ENCODE results near the gene PTPN6.

The PTPN6 gene

DNA sequence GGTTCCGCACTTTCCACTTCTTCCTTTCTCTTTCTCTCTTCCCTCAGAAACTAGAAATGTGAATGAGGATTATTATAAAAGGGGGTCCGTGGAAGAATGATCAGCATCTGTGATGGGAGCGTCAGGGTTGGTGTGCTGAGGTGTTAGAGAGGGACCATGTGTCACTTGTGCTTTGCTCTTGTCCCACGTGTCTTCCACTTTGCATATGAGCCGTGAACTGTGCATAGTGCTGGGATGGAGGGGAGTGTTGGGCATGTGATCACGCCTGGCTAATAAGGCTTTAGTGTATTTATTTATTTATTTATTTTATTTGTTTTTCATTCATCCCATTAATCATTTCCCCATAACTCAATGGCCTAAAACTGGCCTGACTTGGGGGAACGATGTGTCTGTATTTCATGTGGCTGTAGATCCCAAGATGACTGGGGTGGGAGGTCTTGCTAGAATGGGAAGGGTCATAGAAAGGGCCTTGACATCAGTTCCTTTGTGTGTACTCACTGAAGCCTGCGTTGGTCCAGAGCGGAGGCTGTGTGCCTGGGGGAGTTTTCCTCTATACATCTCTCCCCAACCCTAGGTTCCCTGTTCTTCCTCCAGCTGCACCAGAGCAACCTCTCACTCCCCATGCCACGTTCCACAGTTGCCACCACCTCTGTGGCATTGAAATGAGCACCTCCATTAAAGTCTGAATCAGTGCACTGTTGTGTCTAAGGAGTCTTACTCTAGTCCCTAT is 28.0 kb upstream of the PTPN6 start:
- no peak for DNase-seq

DNA sequence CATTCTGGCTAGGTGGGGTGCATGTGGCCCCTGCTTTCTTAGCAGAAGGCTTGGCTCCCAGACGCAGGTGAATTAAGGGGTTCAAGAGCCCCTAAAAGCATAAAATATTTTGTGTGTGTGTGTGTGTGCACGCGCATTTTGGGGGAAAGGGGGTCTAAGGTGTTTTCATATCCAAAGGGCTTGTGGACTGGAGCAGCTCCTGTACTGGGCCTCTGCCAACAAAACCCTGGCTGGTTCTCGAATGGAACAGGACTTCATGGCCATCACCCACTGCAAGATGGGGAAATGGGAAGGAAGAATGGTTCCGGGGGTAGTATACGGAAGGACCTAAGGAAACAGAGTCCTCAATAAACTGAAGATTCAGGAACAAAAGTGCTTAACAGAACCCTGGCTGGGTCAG is 27.3 kb upstream of the PTPN6 start:
- no peak for DNase-seq

DNA sequence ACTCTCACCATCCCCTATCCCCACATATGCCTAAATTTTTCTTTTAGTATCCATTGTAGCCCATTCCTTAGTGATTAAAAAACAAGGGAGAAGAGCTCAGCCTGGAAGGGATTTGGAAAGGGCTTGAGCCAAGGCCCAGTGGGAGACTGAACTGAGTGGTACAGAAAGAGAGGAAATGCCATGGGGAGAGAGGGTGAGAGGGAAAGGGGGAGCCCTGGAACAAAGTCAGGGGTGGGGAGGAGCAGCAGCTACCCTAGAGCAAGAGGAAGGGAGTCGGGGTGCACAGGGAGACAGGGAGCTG is 26.0 kb upstream of the PTPN6 start:
- no peak for DNase-seq

DNA sequence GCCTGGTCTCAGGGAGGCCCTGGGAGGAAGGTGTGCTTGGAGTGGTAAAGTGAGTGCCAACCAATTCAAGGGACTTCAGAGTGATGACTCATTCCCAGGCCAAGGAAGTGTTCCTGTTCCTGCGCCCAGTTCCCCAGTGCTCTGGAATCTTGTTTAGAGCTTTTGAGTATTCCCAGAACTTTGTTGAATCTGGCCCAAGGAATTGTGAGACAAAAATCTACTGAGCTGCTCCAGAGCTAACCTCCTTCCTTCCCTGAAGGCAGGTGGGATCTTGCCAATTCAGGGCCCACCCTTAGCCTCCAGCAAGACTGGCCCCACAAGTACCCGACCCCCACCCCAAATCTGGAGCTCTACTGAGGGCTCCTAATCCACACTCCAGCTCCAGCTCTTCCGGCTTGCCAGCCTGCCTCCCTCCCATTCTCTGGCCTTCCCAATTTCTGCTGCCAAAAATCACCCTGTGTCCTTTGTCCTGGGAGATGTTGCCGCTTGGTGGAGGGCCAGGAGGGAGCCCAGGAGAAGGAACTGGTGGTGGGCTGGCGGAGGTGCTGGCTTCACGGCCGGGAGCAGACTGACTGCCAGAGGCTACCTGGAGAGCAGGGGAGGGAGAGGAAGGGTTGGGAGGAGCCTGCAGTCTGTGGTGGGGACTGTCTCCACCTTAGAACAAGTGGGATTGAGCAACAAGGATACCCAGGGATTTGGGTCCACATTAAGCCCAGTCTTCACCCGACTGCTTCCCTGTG is 25.4 kb upstream of the PTPN6 start:
- peak; percentile 91 for DNase-seq

DNA sequence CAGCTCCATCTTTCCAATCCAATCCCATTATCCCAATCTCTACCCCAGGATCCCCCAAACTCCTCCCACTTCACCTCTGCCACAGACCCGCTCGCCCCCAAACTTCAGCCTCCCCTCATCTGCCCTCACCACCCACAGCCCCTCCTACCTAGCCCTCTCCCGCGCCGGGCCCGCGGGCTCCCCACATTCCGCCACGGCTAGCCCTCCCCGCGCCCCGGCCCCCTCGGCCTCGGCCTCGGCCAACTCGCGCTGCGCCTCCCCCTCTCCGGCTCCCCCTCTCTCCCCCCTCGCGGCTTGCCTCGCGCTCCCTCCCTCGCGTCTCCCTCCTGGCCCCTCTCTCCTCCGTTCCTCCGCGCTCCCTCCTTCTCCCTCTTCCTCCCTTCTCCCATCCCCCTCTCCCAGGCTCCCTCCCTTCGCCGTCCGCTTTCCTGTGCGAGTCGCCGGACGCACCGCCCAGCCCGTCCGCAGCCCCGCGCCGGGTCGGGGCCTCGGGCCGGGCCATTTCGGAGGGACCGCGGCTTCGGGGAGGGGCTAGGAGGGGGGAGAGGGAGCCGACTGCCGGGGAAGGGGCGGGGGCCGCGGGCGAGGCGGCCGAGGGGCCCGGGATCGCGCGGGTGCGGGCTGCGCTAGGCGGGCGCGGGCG is 23.7 kb upstream of the PTPN6 start, which contains the start of gene ATN1:
TSS of gene ATN1 (plus strand) at position 581 of the 643 bp plus-strand sequence. CDS start 6,043 bp downstream, outside the sequence.
- peak; percentile 85 for DNase-seq

DNA sequence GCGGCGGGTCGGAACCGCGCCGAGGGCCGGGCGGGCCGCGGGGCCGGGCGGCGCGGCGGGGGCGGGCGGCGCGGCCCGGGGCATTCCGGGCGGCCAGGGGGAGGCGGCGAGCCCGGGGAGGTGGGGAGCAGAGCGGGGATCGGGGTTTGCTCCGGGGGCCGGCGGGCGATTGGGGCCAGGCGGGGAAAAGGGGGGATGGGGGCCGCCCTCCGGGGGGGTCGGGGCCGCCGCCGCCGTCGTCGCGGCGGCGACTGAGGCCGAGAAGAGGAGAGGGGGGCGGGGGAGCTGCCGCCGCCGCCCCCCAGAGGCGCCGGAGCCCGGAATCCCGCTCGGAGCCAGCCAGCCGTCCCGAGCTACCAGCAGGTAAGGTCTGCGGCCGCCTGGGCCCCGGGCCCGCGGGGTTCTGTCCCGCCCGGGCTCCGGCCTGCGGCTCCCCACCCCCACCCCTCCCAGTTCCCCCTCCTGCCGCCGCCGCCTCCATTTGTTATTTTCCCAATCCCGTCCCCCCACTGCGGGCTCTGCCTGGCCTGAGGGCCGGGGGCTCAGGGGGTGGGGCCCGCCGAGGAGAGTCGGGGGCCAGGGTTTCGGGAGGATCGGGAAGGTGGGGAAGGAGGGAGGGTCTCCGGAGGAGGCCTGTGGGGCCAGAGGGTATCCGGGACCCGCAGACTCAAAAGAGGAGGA is 23.0 kb upstream of the PTPN6 start:
- DNase-seq: no peak

DNA sequence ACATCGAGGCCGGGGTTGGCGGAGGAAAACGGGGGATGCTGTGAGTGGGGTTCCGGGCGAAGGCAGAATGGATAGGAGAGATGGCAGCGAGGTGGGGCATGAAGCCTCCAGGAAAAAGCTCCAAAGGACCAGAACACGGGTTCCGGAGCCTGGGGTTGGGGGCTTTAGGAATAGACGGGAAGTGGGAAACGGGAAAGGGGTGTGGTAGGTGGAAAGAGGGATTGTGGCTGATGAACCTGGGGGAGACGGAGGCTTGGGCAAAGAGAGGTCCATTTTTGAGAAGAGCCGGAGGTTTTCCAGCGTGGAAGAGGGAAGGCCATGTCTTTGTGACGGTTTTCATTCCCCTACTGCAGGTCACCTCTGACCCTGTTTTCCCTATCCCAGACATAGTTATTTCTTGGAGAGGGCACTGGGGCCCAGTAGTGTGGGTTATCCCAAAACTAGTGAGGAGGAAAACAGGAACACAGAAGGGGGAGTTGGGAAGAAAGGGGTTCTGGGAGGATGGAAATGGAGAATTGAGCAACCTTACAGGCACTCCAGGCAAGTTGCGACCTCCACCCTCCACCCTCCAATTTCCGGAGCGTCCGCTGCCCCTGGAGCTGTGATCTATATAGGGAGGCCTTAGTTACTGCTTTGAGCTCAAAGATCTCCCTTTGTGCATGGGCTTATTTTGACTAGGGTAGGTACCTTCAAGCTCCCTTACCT is 22.3 kb upstream of the PTPN6 start:
- DNase-seq: no peak

DNA sequence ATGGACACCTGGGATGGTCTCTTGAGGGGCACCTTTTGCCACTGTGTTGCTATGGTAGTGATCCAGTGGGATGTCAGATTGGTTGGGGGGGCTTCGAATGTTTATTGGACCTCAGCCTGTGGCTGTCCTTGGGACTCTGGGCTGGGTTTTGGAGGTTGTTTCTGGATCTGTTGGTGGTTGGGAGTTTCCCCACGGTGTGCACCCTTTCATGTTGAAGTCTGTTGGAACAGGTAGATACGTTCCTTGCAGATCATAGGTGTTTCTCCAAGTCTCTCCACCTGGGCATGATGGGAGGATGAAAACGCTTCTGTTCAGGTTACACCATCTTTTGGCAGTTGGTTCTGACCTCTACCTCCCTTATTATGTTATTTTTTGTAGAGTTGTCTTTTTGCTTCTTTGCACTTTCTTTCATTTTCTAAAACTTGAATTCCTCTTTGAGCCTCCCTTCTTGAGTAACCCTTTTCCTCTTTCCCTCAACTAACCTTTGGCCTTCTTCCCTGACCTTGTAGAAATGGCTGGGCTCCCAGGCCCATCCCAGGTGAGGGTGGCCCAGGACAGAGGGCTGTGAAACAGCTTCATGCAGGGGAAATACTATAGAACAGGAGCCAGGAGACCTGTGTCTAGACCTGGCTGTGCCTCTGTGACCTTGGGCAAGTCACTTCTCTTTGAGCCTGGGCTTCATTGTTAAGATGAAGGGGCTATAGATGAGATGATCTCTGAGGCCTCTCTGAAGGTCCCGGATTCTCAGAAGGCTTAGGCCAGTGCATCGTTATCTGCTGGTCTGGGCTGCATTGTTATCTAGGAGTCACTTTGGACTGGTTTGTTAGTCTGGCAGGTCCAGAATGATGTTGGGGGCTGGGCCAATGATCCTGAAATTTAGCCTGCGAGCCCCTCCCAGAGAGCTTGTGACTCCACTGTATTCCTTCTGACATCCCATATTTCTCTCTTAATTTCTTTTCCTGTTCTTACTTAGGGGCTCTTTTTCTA is 21.4 kb upstream of the PTPN6 start:
- DNase-seq: no peak

DNA sequence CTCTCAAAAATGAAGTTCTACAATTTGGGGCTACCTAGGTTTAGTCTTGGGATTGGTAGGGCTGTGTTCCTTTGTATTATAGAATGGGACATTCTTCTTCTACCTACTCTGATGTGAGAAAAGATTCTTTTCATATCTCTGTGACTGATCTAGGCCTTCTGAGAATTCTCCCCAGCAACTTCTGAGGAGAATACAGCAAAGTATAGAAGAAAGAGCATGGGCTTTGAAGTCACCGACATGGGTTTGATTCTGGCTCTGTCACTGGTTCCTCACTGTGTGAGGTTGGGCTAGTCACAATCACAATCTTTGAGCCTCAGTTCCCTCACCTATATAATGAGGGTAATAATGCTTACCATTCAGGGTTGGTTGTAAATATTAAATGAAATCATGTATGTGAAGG is 18.4 kb upstream of the PTPN6 start:
- no peak for DNase-seq

DNA sequence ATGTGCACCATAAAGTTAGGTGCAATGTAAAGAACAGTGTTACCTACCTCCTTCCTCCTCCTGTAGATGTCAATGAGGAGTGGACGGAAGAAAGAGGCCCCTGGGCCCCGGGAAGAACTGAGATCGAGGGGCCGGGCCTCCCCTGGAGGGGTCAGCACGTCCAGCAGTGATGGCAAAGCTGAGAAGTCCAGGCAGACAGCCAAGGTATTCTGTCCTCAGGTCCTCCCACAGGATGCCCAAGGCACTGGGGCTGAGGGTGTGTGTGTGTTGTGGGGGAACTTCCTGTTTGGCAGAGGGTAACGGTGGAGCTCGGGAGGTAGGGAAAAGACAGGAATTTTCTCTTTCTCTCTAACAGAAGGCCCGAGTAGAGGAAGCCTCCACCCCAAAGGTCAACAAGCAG is 17.0 kb upstream of the PTPN6 start:
- no peak for DNase-seq

DNA sequence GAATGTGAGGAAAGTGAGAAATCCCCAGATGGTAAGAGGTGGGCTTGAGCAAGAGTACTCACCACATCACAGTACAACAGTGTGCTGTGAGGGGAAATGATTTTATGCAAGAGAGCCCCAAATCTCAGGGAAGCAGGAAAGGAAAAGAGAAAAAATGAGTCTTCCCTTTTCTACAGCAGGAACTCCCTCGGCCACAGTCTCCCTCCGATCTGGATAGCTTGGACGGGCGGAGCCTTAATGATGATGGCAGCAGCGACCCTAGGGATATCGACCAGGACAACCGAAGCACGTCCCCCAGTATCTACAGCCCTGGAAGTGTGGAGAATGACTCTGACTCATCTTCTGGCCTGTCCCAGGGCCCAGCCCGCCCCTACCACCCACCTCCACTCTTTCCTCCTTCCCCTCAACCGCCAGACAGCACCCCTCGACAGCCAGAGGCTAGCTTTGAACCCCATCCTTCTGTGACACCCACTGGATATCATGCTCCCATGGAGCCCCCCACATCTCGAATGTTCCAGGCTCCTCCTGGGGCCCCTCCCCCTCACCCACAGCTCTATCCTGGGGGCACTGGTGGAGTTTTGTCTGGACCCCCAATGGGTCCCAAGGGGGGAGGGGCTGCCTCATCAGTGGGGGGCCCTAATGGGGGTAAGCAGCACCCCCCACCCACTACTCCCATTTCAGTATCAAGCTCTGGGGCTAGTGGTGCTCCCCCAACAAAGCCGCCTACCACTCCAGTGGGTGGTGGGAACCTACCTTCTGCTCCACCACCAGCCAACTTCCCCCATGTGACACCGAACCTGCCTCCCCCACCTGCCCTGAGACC is 15.6 kb upstream of the PTPN6 start:
- DNase-seq: no peak

DNA sequence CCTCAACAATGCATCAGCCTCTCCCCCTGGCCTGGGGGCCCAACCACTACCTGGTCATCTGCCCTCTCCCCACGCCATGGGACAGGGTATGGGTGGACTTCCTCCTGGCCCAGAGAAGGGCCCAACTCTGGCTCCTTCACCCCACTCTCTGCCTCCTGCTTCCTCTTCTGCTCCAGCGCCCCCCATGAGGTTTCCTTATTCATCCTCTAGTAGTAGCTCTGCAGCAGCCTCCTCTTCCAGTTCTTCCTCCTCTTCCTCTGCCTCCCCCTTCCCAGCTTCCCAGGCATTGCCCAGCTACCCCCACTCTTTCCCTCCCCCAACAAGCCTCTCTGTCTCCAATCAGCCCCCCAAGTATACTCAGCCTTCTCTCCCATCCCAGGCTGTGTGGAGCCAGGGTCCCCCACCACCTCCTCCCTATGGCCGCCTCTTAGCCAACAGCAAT is 14.9 kb upstream of the PTPN6 start:
- no peak for DNase-seq

DNA sequence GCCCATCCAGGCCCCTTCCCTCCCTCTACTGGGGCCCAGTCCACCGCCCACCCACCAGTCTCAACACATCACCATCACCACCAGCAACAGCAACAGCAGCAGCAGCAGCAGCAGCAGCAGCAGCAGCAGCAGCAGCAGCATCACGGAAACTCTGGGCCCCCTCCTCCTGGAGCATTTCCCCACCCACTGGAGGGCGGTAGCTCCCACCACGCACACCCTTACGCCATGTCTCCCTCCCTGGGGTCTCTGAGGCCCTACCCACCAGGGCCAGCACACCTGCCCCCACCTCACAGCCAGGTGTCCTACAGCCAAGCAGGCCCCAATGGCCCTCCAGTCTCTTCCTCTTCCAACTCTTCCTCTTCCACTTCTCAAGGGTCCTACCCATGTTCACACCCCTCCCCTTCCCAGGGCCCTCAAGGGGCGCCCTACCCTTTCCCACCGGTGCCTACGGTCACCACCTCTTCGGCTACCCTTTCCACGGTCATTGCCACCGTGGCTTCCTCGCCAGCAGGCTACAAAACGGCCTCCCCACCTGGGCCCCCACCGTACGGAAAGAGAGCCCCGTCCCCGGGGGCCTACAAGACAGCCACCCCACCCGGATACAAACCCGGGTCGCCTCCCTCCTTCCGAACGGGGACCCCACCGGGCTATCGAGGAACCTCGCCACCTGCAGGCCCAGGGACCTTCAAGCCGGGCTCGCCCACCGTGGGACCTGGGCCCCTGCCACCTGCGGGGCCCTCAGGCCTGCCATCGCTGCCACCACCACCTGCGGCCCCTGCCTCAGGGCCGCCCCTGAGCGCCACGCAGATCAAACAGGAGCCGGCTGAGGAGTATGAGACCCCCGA is 14.3 kb upstream of the PTPN6 start:
- no peak for DNase-seq

DNA sequence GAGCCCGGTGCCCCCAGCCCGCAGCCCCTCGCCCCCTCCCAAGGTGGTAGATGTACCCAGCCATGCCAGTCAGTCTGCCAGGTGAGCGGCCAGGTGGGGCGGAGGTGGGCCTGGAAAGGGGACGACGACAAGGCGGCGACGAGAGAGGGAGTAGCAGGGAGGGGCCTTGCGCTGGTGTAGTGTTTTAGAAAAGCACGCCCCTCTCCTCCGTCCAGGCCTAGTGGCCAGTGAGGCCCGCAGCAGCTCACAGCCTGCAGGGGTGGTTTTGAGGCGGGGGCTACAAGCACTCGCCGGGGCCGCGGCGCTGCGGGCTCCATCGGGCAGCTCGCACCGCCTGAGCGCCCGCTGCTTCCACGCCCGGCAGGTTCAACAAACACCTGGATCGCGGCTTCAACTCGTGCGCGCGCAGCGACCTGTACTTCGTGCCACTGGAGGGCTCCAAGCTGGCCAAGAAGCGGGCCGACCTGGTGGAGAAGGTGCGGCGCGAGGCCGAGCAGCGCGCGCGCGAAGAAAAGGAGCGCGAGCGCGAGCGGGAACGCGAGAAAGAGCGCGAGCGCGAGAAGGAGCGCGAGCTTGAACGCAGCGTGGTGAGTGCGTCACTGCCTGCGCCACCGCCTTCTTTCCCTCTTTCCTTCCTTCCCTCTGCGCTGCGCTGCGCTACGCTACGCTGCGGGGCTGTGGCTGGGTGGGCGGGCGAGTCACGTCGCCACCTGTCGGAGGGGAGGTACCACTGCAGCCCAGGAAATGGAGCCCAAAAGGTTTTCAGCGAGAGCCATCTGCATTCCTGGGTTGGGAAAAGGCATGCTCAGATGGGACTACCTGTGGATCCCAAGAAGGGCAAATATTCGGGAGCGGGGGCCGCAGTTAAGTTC is 13.4 kb upstream of the PTPN6 start:
- peak; percentile 94 for DNase-seq

DNA sequence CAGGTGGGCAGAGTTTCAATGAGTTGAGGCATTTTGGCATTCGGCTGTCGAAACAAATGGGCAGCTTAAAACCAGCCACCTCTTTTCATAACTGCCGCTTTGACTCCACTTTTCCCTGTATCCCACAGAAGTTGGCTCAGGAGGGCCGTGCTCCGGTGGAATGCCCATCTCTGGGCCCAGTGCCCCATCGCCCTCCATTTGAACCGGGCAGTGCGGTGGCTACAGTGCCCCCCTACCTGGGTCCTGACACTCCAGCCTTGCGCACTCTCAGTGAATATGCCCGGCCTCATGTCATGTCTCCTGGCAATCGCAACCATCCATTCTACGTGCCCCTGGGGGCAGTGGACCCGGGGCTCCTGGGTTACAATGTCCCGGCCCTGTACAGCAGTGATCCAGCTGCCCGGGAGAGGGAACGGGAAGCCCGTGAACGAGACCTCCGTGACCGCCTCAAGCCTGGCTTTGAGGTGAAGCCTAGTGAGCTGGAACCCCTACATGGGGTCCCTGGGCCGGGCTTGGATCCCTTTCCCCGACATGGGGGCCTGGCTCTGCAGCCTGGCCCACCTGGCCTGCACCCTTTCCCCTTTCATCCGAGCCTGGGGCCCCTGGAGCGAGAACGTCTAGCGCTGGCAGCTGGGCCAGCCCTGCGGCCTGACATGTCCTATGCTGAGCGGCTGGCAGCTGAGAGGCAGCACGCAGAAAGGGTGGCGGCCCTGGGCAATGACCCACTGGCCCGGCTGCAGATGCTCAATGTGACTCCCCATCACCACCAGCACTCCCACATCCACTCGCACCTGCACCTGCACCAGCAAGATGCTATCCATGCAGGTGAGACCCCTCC is 12.6 kb upstream of the PTPN6 start:
- DNase-seq: no peak

DNA sequence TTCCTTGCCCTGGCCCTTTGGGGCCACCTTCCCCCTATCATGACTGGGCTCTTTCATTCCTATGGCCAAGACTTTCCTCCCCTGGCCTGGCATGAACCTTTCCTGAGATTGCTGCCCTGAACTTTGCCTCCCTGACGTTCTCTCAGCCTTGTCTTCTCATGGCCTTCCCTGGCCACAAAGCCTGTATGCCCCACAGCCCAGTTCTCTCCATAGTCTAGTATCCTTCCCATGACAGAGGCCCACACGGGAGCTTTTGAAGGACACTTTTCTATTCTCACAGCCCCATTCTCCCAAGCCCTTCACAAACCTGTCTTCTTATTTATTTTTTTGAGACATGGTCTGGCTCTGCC is 12.0 kb upstream of the PTPN6 start:
- no peak for DNase-seq

DNA sequence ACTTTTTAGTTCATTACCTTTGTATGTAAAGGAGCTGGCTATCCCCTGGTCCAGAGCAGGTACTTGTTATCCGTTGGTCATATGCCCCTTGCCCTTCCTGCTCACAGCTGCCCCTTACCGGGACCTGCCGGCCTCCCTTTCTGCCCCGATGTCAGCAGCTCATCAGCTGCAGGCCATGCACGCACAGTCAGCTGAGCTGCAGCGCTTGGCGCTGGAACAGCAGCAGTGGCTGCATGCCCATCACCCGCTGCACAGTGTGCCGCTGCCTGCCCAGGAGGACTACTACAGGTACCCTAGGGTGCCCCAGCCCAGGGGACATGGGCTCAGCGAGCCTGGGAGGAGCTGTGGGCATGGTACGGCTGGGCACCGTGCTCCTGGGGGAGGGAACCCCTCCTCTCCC is 9.9 kb upstream of the PTPN6 start:
- no peak for DNase-seq

DNA sequence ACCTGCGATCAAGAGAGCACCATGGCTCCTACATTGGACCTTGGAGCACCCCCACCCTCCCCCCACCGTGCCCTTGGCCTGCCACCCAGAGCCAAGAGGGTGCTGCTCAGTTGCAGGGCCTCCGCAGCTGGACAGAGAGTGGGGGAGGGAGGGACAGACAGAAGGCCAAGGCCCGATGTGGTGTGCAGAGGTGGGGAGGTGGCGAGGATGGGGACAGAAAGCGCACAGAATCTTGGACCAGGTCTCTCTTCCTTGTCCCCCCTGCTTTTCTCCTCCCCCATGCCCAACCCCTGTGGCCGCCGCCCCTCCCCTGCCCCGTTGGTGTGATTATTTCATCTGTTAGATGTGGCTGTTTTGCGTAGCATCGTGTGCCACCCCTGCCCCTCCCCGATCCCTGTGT is 9.4 kb upstream of the PTPN6 start:
- no peak for DNase-seq
